ENCODE measurements around the gene NT5E. TPM values are rescaled to one million over a fixed set of nuclear protein-coding genes. Genes with fewer than 3 reads are reported as not detected.

The NT5E gene
- total RNA-seq, 4 donors from 2014 or later = 18.7 to 26.1 (median 23.2) TPM

DNA sequence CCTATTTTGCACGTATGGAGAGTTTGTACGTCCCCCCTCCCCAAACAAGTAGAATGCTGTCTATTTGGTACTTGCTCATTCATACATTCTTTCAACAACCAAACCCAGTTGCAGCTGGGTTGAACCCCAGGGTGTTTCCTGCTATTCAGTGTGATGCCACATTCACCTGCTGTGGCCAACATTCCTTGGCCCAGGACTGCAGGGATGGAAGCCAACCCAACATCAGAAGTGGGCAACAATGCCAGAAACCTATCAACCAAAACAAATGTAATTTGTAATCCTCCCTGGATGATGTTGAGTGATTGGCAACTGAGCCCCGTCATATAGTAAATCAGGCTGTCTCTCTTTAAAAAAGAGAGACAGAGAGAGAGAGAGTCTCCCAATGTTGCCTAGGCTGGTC is 8.9 kb downstream of the NT5E start:
- Histone ChIP-seq H3K9me3 (no peaks in the 10 kb centered on the region), H3K36me3 (no peaks in the 10 kb centered on the region), H3K4me1 (peaks cover 0 to 63% (median 20%) of the 10 kb centered on the region in 3 donors), H3K27me3 (no peaks in the 10 kb centered on the region), H3K27ac (peak overlapping the region in 3 of 4 donors; percentile 64 to 75 (median 70)), H3K4me3 (no peak overlapping the region)
- no peak for ATAC-seq
- no peak for TF ChIP-seq POLR2AphosphoS5 (IDR thresholded peaks at IDR 0.05)
- no peak for TF ChIP-seq EP300 (IDR thresholded peaks at IDR 0.05)
- no peak for TF ChIP-seq POLR2A (IDR thresholded peaks at IDR 0.05)
- TF ChIP-seq, protein P1, sequence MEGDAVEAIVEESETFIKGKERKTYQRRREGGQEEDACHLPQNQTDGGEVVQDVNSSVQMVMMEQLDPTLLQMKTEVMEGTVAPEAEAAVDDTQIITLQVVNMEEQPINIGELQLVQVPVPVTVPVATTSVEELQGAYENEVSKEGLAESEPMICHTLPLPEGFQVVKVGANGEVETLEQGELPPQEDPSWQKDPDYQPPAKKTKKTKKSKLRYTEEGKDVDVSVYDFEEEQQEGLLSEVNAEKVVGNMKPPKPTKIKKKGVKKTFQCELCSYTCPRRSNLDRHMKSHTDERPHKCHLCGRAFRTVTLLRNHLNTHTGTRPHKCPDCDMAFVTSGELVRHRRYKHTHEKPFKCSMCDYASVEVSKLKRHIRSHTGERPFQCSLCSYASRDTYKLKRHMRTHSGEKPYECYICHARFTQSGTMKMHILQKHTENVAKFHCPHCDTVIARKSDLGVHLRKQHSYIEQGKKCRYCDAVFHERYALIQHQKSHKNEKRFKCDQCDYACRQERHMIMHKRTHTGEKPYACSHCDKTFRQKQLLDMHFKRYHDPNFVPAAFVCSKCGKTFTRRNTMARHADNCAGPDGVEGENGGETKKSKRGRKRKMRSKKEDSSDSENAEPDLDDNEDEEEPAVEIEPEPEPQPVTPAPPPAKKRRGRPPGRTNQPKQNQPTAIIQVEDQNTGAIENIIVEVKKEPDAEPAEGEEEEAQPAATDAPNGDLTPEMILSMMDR (IDR thresholded peaks at IDR 0.05) = no peak
- WGBS, 2 donors (ENCODE audit: low coverage in 1 of 2) = 60 to 63% methylated on average over 2 to 3 of the region's 3 CpGs

DNA sequence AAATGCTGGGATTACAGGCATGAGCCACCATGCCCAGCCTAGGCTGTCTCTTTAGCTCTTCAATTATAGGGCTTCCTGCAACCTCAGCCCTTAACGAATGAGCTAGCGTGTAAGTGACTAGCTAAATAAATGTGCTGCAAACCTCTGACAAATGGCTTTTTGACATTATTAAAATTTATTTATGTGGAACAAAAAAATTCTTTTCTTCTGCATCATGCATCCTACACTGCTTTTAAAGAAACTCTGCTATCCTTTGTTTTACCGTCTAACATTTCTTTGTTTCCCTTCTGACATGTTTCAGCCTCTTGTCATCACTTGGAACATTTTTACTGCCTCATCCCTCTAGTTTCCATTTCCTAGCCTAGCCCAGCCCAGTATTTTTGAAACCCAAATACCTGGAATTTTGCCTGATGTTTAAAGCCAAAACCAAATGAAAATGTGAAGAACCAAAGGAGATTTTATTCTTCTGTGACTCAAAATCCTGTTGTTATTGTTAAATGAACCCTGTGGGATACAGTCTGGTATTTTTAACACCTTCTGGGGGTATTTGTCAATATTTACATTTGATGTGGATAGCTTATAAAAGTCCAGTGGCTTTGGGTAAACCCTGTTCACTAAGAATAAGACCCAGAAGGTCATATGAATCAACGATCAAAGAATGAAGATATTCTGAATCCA is 9.5 kb downstream of the NT5E start:
- no peak overlapping the region for H3K4me3 ChIP-seq

GRCh38 chr6:85460154-85460920 is 10.5 kb downstream of the NT5E start:
- Histone ChIP-seq H3K4me3 (no peak overlapping the region), H3K27ac (peak overlapping the region in 3 of 4 donors; percentile 64 to 74 (median 70)), H3K9me3 (no peaks in the 10 kb centered on the region), H3K36me3 (no peaks in the 10 kb centered on the region), H3K4me1 (peaks cover 0 to 77% (median 20%) of the 10 kb centered on the region in 3 donors), H3K27me3 (no peaks in the 10 kb centered on the region)
- peak; percentile 19 for ATAC-seq
- 45 to 64% methylated on average over 2 to 4 of the region's 4 CpGs for WGBS, 2 donors (ENCODE audit: low coverage in 1 of 2)
- TF ChIP-seq EP300 (IDR thresholded peaks at IDR 0.05) = no peak
- TF ChIP-seq POLR2AphosphoS5 (IDR thresholded peaks at IDR 0.05) = no peak
- TF ChIP-seq POLR2A (IDR thresholded peaks at IDR 0.05) = no peak
- TF ChIP-seq, protein P1 (IDR thresholded peaks at IDR 0.05) = no peak

More for the DNA sequence above, 9.5 kb downstream of the NT5E start:
- ATAC-seq = peak; percentile 42
- 9 to 14% methylated on average over 4 of the region's 4 CpGs for WGBS, 2 donors (ENCODE audit: low coverage in 1 of 2)
- peaks cover 0 to 67% (median 20%) of the 10 kb centered on the region in 3 donors for H3K4me1 ChIP-seq
- no peaks in the 10 kb centered on the region for H3K9me3 ChIP-seq
- peak overlapping the region in 3 of 4 donors; percentile 64 to 75 (median 70) for H3K27ac ChIP-seq
- TF ChIP-seq POLR2A (IDR thresholded peaks at IDR 0.05) (no peak), POLR2AphosphoS5 (IDR thresholded peaks at IDR 0.05) (peak; percentile 46), EP300 (IDR thresholded peaks at IDR 0.05) (no peak)
- TF ChIP-seq, protein P1 (IDR thresholded peaks at IDR 0.05) = no peak
- H3K36me3 ChIP-seq = no peaks in the 10 kb centered on the region
- H3K27me3 ChIP-seq = no peaks in the 10 kb centered on the region

- peak; percentile 53 for ATAC-seq
- H3K27ac ChIP-seq = peak overlapping the region in 3 of 4 donors; percentile 64 to 74 (median 70)
- WGBS, 2 donors (ENCODE audit: low coverage in 1 of 2) = 38 to 86% methylated on average over 1 to 4 of the region's 4 CpGs
- no peak overlapping the region for H3K4me3 ChIP-seq
- no peaks in the 10 kb centered on the region for H3K9me3 ChIP-seq
- H3K36me3 ChIP-seq = no peaks in the 10 kb centered on the region
- TF ChIP-seq POLR2AphosphoS5 (IDR thresholded peaks at IDR 0.05) (peak; percentile 65), EP300 (IDR thresholded peaks at IDR 0.05) (no peak)
- peaks cover 0 to 82% (median 20%) of the 10 kb centered on the region in 3 donors for H3K4me1 ChIP-seq
- no peaks in the 10 kb centered on the region for H3K27me3 ChIP-seq
These were observed 11.3 kb downstream of the NT5E start for GRCh38 chr6:85460921-85461797.

GRCh38 chr6:85461798-85462170 is 11.9 kb downstream of the NT5E start:
- ATAC-seq = no peak
- Histone ChIP-seq H3K4me3 (no peak overlapping the region), H3K36me3 (peaks cover 0 to 2% of the 10 kb centered on the region in 2 donors), H3K27ac (peak overlapping the region in 3 of 4 donors; percentile 64 to 74 (median 70)), H3K27me3 (no peaks in the 10 kb centered on the region), H3K9me3 (no peaks in the 10 kb centered on the region), H3K4me1 (peaks cover 0 to 78% (median 20%) of the 10 kb centered on the region in 3 donors)
- TF ChIP-seq, protein P1 (IDR thresholded peaks at IDR 0.05) = no peak
- no peak for TF ChIP-seq POLR2A (IDR thresholded peaks at IDR 0.05)
- no peak for TF ChIP-seq EP300 (IDR thresholded peaks at IDR 0.05)
- TF ChIP-seq POLR2AphosphoS5 (IDR thresholded peaks at IDR 0.05) = no peak
- 72% methylated on average over 3 of the region's 4 CpGs; no CpG with 5 or more reads in 1 of the 2 donors for WGBS, 2 donors (ENCODE audit: low coverage in 1 of 2)
